Measurements from ENCODE around the gene LGALSL.

DNA sequence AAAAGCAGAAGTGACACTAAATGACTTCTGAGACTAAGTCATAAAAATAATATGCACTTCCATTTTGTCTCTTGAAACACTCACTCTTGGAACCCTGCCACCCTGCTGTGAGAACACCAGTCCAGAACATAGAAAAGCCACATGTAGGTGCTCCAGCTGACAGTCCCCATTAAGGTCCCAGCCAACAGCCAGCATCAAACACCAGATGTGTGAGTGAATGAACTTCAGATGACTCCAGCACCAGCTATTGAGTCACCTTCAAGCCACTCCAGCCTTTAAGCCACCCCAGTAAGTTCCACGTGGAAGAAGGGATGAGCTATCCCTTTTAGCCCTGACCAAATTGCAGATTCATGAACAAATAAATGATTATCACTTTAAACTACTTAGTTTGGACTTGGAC, 31.5 kb upstream of the LGALSL start:
- TF ChIP-seq POLR2A (IDR thresholded peaks at IDR 0.05) (no peak), POLR2AphosphoS5 (IDR thresholded peaks at IDR 0.05) (no peak)
- TF ChIP-seq, protein P1, sequence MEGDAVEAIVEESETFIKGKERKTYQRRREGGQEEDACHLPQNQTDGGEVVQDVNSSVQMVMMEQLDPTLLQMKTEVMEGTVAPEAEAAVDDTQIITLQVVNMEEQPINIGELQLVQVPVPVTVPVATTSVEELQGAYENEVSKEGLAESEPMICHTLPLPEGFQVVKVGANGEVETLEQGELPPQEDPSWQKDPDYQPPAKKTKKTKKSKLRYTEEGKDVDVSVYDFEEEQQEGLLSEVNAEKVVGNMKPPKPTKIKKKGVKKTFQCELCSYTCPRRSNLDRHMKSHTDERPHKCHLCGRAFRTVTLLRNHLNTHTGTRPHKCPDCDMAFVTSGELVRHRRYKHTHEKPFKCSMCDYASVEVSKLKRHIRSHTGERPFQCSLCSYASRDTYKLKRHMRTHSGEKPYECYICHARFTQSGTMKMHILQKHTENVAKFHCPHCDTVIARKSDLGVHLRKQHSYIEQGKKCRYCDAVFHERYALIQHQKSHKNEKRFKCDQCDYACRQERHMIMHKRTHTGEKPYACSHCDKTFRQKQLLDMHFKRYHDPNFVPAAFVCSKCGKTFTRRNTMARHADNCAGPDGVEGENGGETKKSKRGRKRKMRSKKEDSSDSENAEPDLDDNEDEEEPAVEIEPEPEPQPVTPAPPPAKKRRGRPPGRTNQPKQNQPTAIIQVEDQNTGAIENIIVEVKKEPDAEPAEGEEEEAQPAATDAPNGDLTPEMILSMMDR (IDR thresholded peaks at IDR 0.05) = no peak

Data from stomach (tissue), 4 donors.